ENCODE data around the gene NUB1. TPM values are rescaled to one million over a fixed set of nuclear protein-coding genes. Genes with fewer than 3 reads are reported as not detected.

Gene NUB1
- total RNA-seq, 1 donor from 2014 or later: 53.5 TPM

DNA sequence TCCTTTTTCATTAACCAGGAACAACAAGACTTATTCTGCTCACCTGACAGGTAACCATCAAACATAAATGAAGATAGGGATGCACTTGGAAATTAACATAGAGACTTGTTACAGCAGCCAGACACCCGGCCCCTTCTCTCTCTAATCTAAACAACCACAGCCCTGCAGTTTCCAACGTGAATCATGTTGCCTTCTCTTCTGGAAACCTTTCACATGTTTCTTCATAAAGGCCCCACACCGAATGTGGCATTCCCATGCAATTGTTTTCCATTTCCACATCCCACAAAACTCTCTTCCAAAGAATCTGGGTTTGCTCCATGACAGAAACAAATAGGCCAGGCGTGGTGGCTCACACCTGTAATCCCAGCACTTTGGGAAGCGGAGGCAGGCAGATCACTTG lies 83.2 kb downstream of the NUB1 start:
- no peaks in the 10 kb centered on the region for H3K27me3 Mint-ChIP-seq
- peaks cover 31% of the 10 kb centered on the region for H3K4me1 Mint-ChIP-seq (ENCODE audit: low read depth)
- no peak for DNase-seq (ENCODE audit: low spot score, unreplicated experiment)
- H3K9me3 Mint-ChIP-seq (ENCODE audit: low read depth): peaks cover 9% of the 10 kb centered on the region
- no peak overlapping the region for H3K4me3 Mint-ChIP-seq (ENCODE audit: low read depth)
- peaks cover 6% of the 10 kb centered on the region for H3K36me3 Mint-ChIP-seq (ENCODE audit: insufficient read depth)
- H3K27ac Mint-ChIP-seq: no peak overlapping the region
- TF ChIP-seq, protein P1, sequence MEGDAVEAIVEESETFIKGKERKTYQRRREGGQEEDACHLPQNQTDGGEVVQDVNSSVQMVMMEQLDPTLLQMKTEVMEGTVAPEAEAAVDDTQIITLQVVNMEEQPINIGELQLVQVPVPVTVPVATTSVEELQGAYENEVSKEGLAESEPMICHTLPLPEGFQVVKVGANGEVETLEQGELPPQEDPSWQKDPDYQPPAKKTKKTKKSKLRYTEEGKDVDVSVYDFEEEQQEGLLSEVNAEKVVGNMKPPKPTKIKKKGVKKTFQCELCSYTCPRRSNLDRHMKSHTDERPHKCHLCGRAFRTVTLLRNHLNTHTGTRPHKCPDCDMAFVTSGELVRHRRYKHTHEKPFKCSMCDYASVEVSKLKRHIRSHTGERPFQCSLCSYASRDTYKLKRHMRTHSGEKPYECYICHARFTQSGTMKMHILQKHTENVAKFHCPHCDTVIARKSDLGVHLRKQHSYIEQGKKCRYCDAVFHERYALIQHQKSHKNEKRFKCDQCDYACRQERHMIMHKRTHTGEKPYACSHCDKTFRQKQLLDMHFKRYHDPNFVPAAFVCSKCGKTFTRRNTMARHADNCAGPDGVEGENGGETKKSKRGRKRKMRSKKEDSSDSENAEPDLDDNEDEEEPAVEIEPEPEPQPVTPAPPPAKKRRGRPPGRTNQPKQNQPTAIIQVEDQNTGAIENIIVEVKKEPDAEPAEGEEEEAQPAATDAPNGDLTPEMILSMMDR (IDR thresholded peaks at IDR 0.05; ENCODE audit: unreplicated experiment): no peak

DNA sequence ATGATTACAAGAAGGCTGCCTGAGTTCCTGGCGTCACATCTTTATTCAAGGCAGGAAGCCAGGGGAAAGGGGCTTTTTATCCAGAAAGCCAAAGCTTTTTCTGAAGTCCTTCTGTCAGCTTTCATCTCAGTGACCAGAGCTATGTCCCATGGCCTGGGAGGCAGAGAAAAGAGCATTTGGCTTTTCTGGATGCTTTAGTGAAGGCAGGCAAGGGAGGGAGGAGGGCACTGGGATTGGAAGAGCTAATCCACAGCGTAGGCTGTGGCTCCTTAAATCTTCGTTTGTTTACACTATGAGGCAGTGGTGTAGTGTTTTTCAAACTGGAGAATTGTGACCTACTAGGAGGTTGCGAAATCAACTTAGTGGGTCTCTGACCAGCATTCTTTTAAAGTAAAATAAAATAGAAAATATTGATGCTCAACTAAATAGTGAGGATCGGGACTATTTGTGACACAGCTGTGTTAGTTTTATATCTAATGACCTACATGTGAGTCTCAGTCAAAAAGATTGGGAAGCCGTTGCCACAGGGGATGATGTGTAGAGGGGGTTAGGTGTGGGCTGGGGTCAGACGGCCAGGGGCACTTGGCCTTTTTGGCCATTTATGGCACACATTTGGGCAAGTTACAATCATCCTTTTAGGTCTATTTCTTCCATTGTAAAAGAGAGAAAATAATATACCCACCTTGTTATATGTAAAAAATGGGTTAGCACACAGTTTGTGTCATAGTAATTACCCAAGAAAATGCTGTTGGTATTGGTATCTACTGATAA lies 84.2 kb downstream of the NUB1 start:
- DNase-seq (ENCODE audit: low spot score, unreplicated experiment): no peak
- no peak overlapping the region for H3K4me3 Mint-ChIP-seq (ENCODE audit: low read depth)
- no peaks in the 10 kb centered on the region for H3K27me3 Mint-ChIP-seq
- peaks cover 6% of the 10 kb centered on the region for H3K36me3 Mint-ChIP-seq (ENCODE audit: insufficient read depth)
- H3K9me3 Mint-ChIP-seq (ENCODE audit: low read depth): peaks cover 6% of the 10 kb centered on the region
- TF ChIP-seq, protein P1 (IDR thresholded peaks at IDR 0.05; ENCODE audit: unreplicated experiment): no peak
- peaks cover 32% of the 10 kb centered on the region for H3K4me1 Mint-ChIP-seq (ENCODE audit: low read depth)
- no peak overlapping the region for H3K27ac Mint-ChIP-seq

DNA sequence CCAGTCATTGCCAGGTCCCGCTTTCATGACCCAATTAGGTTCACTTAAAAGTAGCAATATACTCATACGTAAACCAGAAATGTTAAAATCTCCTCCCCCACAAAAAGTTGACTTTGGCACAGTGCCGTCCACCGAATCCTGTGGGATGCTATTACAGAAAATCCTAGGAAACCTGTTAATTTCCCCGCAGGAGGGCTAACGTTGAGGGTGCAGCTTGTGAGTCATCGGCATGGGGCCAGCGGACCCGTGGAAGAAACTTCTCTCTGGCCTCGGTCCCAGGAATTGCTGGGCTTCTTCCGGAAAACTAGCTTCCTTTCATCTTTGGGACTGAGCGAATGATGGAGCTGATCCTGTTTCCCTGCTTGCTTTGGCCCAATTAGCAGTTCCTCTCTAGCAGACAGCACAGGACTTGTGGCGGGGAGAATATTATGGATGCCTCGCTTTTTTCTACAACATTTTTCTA lies 84.9 kb downstream of the NUB1 start:
- TF ChIP-seq, protein P1 (IDR thresholded peaks at IDR 0.05; ENCODE audit: unreplicated experiment): no peak
- Mint-ChIP-seq H3K27me3 (no peaks in the 10 kb centered on the region), H3K36me3 (ENCODE audit: insufficient read depth) (peaks cover 6% of the 10 kb centered on the region), H3K4me3 (ENCODE audit: low read depth) (no peak overlapping the region), H3K9me3 (ENCODE audit: low read depth) (peaks cover 6% of the 10 kb centered on the region), H3K4me1 (ENCODE audit: low read depth) (peaks cover 32% of the 10 kb centered on the region), H3K27ac (no peak overlapping the region)
- DNase-seq (ENCODE audit: low spot score, unreplicated experiment): no peak

DNA sequence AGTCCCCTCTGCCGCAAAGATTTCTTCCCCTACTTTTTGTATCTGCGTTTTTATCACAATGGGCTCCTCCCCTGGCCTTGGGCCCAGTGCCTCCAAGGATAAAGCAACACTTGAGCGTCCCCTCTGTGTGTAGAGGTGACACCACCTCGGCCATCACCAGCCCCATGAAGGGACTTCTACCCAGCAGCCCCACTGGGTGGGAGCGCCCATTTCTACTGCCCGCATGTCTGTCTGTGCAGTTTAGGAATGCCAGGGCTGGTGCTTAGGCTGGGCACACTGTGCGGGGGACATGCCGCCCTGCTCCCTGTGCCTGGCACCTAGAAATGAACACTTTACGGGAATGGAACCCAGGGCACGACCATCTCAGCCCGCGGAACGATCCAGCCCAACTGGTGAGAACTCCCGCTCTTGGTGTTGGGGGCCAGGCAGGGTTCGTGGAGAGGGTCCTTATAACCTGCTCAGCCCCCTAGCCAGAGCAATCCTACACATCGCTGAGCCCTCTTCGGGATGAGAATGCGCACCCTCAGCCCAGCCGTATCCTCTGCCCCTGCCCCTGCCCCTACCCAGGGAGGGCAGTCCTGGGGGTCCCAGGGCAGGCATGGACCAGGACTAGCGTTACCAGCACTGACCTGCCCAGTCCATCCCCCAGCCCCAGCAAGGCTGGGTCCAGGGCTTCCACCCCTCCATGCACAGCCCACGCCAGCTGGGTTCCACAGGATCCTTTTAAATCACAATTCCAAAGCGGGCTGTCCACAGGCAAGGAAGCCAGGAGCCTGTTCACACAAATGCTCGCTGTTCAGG lies 85.5 kb downstream of the NUB1 start:
- Mint-ChIP-seq H3K9me3 (ENCODE audit: low read depth) (peaks cover 3% of the 10 kb centered on the region), H3K36me3 (ENCODE audit: insufficient read depth) (peaks cover 4% of the 10 kb centered on the region), H3K4me1 (ENCODE audit: low read depth) (peaks cover 32% of the 10 kb centered on the region), H3K27ac (peak overlapping the region; percentile 20), H3K4me3 (ENCODE audit: low read depth) (no peak overlapping the region), H3K27me3 (no peaks in the 10 kb centered on the region)
- TF ChIP-seq, protein P1 (IDR thresholded peaks at IDR 0.05; ENCODE audit: unreplicated experiment): no peak
- DNase-seq (ENCODE audit: low spot score, unreplicated experiment): no peak

DNA sequence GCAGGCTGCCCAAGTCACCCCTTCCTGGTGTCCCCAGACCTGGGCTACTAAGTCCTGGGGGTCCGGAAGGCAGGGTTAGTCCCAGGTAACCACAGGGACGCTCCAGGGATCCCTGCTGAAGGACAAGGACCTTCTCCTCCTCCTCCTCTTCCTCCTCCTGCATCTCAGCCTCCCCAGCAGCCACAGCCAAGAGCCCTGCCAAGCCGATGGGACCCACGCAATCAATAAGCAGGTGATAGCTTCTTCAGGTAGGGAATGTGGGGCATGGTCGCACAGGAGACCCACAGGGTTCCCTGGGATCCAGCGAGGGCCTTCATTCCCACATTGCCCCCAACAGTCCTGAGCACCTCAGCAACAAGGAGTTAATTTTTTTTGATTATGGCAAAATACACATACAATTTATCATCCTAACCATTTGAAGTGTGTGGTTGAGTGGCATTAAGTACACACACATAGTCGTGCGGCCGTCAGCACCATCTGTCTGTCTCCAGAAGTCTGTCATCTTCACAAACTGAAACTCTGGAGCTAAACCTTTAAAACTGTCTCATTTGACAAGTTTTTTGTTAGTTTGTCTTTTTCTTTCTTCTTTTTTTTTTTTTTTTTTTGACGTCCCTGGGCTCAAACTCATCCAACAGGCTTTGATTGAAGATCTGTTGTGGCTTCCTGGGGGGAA lies 86.2 kb downstream of the NUB1 start:
- Mint-ChIP-seq H3K9me3 (ENCODE audit: low read depth) (no peaks in the 10 kb centered on the region), H3K27me3 (no peaks in the 10 kb centered on the region), H3K36me3 (ENCODE audit: insufficient read depth) (peaks cover 1% of the 10 kb centered on the region), H3K27ac (peak overlapping the region; percentile 97), H3K4me1 (ENCODE audit: low read depth) (peaks cover 28% of the 10 kb centered on the region), H3K4me3 (ENCODE audit: low read depth) (peak overlapping the region; percentile 27)
- TF ChIP-seq, protein P1 (IDR thresholded peaks at IDR 0.05; ENCODE audit: unreplicated experiment): no peak
- no peak for DNase-seq (ENCODE audit: low spot score, unreplicated experiment)

Measured in progenitor cell of endocrine pancreas (in vitro differentiated cells).